Colonic mucosa (tissue), 4 donors: ENCODE results near the gene BICRAL. TPM values are rescaled to one million over a fixed set of nuclear protein-coding genes. Genes with fewer than 3 reads are reported as not detected.

ENCODE experiments used
- DNase-seq: peaks from one replicate; pipeline ENCODE4 v3.0.0-alpha.2; 2020
- H3K27ac ChIP-seq: fragments of 200-600 bp; one replicate; pipeline ENCODE4 v1.8.0; 2021
- H3K27me3 ChIP-seq: fragments of 200-600 bp; one replicate; pipeline ENCODE4 v1.8.0; 2021
- H3K36me3 ChIP-seq: fragments of 200-600 bp; one replicate; pipeline ENCODE4 v1.8.0; 2021
- H3K4me1 ChIP-seq: fragments of 200-600 bp; one replicate; pipeline ENCODE4 v1.8.0; 2021; ENCODE audit warnings: mild to moderate bottlenecking
- H3K4me3 ChIP-seq: fragments of 200-600 bp; one replicate; pipeline ENCODE4 v1.8.0; 2021
- H3K9ac ChIP-seq, 2 donors: one replicate each; pipeline ENCODE4 v1.7.0; 2013; ENCODE audit warnings: control low read depth in 2 of 2, low read depth in 2 of 2, low read length in 2 of 2
- H3K9me3 ChIP-seq: fragments of 200-600 bp; one replicate; pipeline ENCODE4 v1.8.0; 2021
- CTCF ChIP-seq: fragments of 200-600 bp; IDR thresholded peaks from one replicate; pipeline ENCODE4 v1.8.0; 2022; ENCODE audit warnings: antibody characterized with exemption, mild to moderate bottlenecking
- intact Hi-C: fragments of 100-400 bp; cut with DNase I; formaldehyde crosslinking; loops from one replicate; pipeline ENCODE4 v1.14.1; 2022
- total RNA-seq, 2 donors: library from RNA; stranded (reverse); fragmentation: NEBNext Ultra II Directional in 1 of 2; extraction: Animal tissue kit (Norgen Biotek cat#: 25700) in 1 of 2; gene quantifications; one replicate each; pipeline ENCODE4 v1.2.1, GENCODE V29; 2021
- donor health status: healthy.
- donor health status: DM: no; HTN: no; CAD: no.
- donor health status: DM: no; HTN: no; CAD: no.

BICRAL gene
- total RNA-seq, 2 donors from 2014 or later, result 11.5 to 15.3 TPM

- no peak overlapping the region for H3K9ac ChIP-seq
- no peak for DNase-seq
- peaks cover 7% of the 10 kb centered on the region for H3K27me3 ChIP-seq
- no peak overlapping the region for H3K4me3 ChIP-seq
- H3K9me3 ChIP-seq, result no peaks in the 10 kb centered on the region
- TF ChIP-seq CTCF, result no peak
- H3K36me3 ChIP-seq, result no peaks in the 10 kb centered on the region
- no peak overlapping the region for H3K27ac ChIP-seq
- H3K4me1 ChIP-seq, result no peaks in the 10 kb centered on the region
- intact Hi-C loops, result no loop called here
These were observed 128.0 kb downstream of the BICRAL start for GRCh38 chr6:42909835-42910234.

DNA sequence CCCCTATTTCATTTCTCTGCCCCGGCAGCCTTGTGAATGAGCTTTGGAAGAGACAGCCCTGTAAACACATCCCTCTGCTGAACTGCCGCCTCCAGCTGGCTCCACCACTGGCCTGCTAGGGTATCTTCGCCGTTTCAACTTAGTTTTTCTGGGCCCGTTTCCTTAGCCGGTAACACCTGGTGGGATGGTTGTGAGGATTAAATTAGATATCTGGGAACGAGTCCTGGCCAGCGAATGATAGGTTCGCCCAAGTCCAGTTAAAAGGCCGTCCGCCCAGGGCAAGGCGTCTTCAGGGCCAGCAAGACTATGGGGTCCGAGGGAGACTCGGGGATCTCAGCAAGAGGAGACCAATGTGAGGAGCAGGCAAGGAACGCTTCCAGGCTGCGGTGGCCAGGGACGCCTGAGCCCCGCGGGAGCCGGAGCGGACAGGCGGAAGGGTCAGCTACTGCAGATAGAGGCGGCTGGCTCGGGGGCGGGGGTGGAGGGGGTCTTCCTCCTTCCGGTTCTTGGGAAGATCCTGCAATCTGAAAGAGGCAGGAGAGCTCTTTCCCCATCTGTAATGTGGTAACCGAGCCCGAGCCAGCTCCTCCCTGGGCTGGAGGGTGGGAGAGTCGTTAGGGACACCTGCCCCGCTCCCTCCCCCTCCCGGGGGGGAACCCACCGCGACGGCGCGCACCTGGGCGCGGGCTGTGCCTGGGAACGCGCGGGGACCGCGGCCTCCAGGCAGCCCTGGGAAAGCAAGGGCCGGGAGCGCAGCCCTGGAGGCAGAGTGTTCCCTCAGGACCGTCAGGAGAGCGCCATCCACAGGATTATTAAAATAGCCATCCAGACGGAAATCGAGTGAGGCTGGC lies 129.5 kb downstream of the BICRAL start:
- Histone ChIP-seq H3K27me3 (peaks cover 7% of the 10 kb centered on the region), H3K4me3 (no peak overlapping the region), H3K4me1 (no peaks in the 10 kb centered on the region), H3K27ac (no peak overlapping the region), H3K36me3 (no peaks in the 10 kb centered on the region), H3K9me3 (no peaks in the 10 kb centered on the region), H3K9ac (no peak overlapping the region)
- no peak for TF ChIP-seq CTCF
- DNase-seq, result no peak
- intact Hi-C loops, result no loop called here

GRCh38 chr6:42914546-42914945 lies 132.7 kb downstream of the BICRAL start:
- H3K27me3 ChIP-seq, result peaks cover 7% of the 10 kb centered on the region
- no peak for DNase-seq
- no peak overlapping the region for H3K4me3 ChIP-seq
- no peaks in the 10 kb centered on the region for H3K36me3 ChIP-seq
- H3K9ac ChIP-seq, result no peak overlapping the region
- no peaks in the 10 kb centered on the region for H3K4me1 ChIP-seq
- no peaks in the 10 kb centered on the region for H3K9me3 ChIP-seq
- no peak overlapping the region for H3K27ac ChIP-seq
- no peak for TF ChIP-seq CTCF
- intact Hi-C loops, result no loop called here

GRCh38 chr6:42915732-42916131 lies 133.9 kb downstream of the BICRAL start, which contains the start of gene PTCRA:
TSS of gene PTCRA (plus strand) at chr6:42916053. CDS start at chr6:42916070, 17 bp downstream.
- intact Hi-C loops, result no loop called here
- DNase-seq, result no peak
- Histone ChIP-seq H3K27me3 (peaks cover 7% of the 10 kb centered on the region), H3K9me3 (no peaks in the 10 kb centered on the region), H3K4me1 (no peaks in the 10 kb centered on the region), H3K9ac (no peak within 1 kb of the TSS), H3K27ac (no peak within 1 kb of the TSS), H3K4me3 (no peak within 1 kb of the TSS), H3K36me3 (no peaks in the 10 kb centered on the region)
- no peak for TF ChIP-seq CTCF

DNA sequence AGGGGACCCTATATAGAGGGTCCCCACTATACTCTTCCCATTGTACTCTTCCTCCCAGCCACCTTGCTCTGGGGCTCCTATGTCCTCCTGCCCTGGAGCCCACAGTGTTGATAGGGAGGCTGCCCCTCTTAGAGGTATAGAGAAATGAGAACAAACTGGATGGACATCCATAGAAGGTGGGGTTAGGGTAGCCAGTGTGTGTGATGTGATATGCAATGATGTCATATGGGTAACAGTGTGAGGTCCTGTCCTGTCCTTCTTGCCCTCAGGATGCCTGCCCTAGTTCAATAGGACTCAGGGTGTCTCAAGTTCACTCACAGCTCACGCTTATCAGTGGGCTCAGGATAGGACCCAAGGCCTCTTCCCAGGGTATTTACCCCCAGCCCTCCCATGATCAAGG lies 134.4 kb downstream of the BICRAL start:
- no peak overlapping the region for H3K9ac ChIP-seq
- no peak for DNase-seq
- no peak overlapping the region for H3K27ac ChIP-seq
- no peaks in the 10 kb centered on the region for H3K4me1 ChIP-seq
- no peaks in the 10 kb centered on the region for H3K9me3 ChIP-seq
- peaks cover 6% of the 10 kb centered on the region for H3K27me3 ChIP-seq
- no peaks in the 10 kb centered on the region for H3K36me3 ChIP-seq
- no peak overlapping the region for H3K4me3 ChIP-seq
- no peak for TF ChIP-seq CTCF
- intact Hi-C loops, result no loop called here

Other genes with a start within 250 kb of the BICRAL start
- gene UBR2, start 218.0 kb upstream of the BICRAL start, total RNA-seq, result 10 to 100 TPM; 33.0 to 42.3 TPM
- under 1 TPM; 0.32 to 0.35 TPM for gene PRPH2, start 59.5 kb upstream of the BICRAL start, total RNA-seq
- gene TBCC, start 35.9 kb upstream of the BICRAL start, total RNA-seq, result 10 to 100 TPM; 24.2 to 24.8 TPM
- gene RPL7L1, start 97.6 kb downstream of the BICRAL start, total RNA-seq, result 10 to 100 TPM; 46.4 to 67.4 TPM
- gene PTCRA, start 134.0 kb downstream of the BICRAL start, total RNA-seq, result not detected
- gene CNPY3, start 147.4 kb downstream of the BICRAL start, total RNA-seq, result 10 to 100 TPM; 31.1 to 47.9 TPM
- under 1 TPM in 1 of 2 donors, not detected in 1; 0.96 TPM for gene GNMT, start 178.7 kb downstream of the BICRAL start, total RNA-seq
- gene PEX6, start 197.1 kb downstream of the BICRAL start, total RNA-seq, result 10 to 100 TPM; 23.3 to 40.3 TPM
- 10 to 100 TPM; 38.5 to 49.7 TPM for gene PPP2R5D, start 202.5 kb downstream of the BICRAL start, total RNA-seq
- 10 to 100 TPM; 43.7 to 54.5 TPM for gene MEA1, start 231.9 kb downstream of the BICRAL start, total RNA-seq
- 10 to 100 TPM; 62.4 to 73.9 TPM for gene KLHDC3, start 232.2 kb downstream of the BICRAL start, total RNA-seq
- 10 to 100 TPM; 35.5 to 61.4 TPM for gene RRP36, start 239.6 kb downstream of the BICRAL start, total RNA-seq